ENCODE results near the gene LMO3. TPM values are rescaled to one million over a fixed set of nuclear protein-coding genes. Genes with fewer than 3 reads are reported as not detected.

Gene LMO3
- total and polyA plus RNA-seq, 3 donors from 2014 or later, result 1.8 to 2.3 (median 2.0) TPM

DNA sequence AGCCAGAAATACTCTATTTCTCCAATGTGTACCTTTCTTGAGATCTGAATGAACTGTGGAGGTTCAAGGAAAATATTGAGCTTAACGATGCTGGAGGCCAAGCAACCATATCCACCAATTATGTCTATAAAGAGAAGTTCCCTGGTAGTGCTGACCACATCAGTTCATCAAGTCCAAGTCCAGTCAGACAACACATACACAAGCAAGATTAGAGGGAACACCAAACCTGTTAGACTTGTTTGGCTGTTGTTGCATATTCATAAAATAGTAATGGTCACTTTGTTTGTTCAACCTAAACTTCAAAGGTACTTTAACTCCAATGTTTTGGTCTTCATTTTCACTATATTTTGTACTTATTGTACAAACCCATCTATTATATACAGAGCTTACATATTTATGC lies 81.6 kb downstream of the LMO3 start:
- Histone ChIP-seq H3K4me3 (no peak overlapping the region), H3K36me3 (ENCODE audit: low read depth, missing control alignments) (no peaks in the 10 kb centered on the region), H3K9me3 (no peaks in the 10 kb centered on the region), H3K27ac (no peak overlapping the region), H3K27me3 (no peaks in the 10 kb centered on the region), H3K4me1 (no peaks in the 10 kb centered on the region)
- TF ChIP-seq CTCF (IDR thresholded peaks at IDR 0.05) (no peak), POLR2A (IDR thresholded peaks at IDR 0.05) (no peak)
- WGBS, 2 donors, result 81 to 83% methylated on average over 1 of the region's 1 CpG
- intact Hi-C loops (cut with DNase I; ENCODE audit: low total_unique reads), result no loop called here
- DNase-seq, result no peak

DNA sequence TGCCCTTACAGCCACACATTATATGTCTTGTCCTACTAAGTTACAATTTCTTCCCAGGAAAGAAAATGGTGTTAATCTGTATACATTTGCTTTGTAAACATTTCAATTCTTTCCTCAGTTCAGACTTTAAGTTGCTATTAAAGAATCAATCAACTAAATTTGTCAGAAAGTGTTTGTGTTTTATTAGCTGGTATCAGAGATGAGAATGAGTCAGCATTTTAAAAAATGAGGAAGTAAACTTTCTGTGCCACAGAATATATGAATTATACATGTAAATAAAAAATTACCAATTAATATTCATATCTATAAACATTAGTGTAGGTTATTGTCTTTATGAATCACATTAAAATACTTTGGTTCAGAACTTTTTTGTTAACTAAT lies 82.0 kb downstream of the LMO3 start:
- no peak overlapping the region for H3K27ac ChIP-seq
- DNase-seq, result no peak

GRCh38 chr12:16523284-16523950 lies 82.5 kb downstream of the LMO3 start:
- H3K9me3 ChIP-seq, result no peaks in the 10 kb centered on the region

More for the DNA sequence above, 82.0 kb downstream of the LMO3 start:
- no peaks in the 10 kb centered on the region for H3K9me3 ChIP-seq
- no peaks in the 10 kb centered on the region for H3K4me1 ChIP-seq
- H3K27me3 ChIP-seq, result no peaks in the 10 kb centered on the region
- no peaks in the 10 kb centered on the region for H3K36me3 ChIP-seq (ENCODE audit: low read depth, missing control alignments)
- no peak overlapping the region for H3K4me3 ChIP-seq
- intact Hi-C loops (cut with DNase I; ENCODE audit: low total_unique reads), result no loop called here
- TF ChIP-seq POLR2A (IDR thresholded peaks at IDR 0.05) (no peak), CTCF (IDR thresholded peaks at IDR 0.05) (no peak)

GRCh38 chr12:16520328-16520727 lies 85.6 kb downstream of the LMO3 start:
- TF ChIP-seq POLR2A (IDR thresholded peaks at IDR 0.05), result no peak
- no peak for TF ChIP-seq CTCF (IDR thresholded peaks at IDR 0.05)
- Histone ChIP-seq H3K9me3 (no peaks in the 10 kb centered on the region), H3K4me3 (no peak overlapping the region), H3K27ac (no peak overlapping the region), H3K27me3 (no peaks in the 10 kb centered on the region), H3K4me1 (no peaks in the 10 kb centered on the region), H3K36me3 (ENCODE audit: low read depth, missing control alignments) (no peaks in the 10 kb centered on the region)
- DNase-seq, result no peak
- intact Hi-C loops (cut with DNase I; ENCODE audit: low total_unique reads), result no loop called here
- WGBS, 2 donors, result 88 to 89% methylated on average over 6 of the region's 6 CpGs

More at GRCh38 chr12:16523284-16523950, 82.5 kb downstream of the LMO3 start:
- Histone ChIP-seq H3K4me1 (no peaks in the 10 kb centered on the region), H3K4me3 (no peak overlapping the region), H3K27ac (no peak overlapping the region), H3K36me3 (ENCODE audit: low read depth, missing control alignments) (no peaks in the 10 kb centered on the region), H3K27me3 (no peaks in the 10 kb centered on the region)
- intact Hi-C loops (cut with DNase I; ENCODE audit: low total_unique reads), result no loop called here
- TF ChIP-seq CTCF (IDR thresholded peaks at IDR 0.05), result no peak
- TF ChIP-seq POLR2A (IDR thresholded peaks at IDR 0.05), result no peak
- WGBS, 2 donors, result 85 to 89% methylated on average over 5 of the region's 5 CpGs
- no peak for DNase-seq

DNA sequence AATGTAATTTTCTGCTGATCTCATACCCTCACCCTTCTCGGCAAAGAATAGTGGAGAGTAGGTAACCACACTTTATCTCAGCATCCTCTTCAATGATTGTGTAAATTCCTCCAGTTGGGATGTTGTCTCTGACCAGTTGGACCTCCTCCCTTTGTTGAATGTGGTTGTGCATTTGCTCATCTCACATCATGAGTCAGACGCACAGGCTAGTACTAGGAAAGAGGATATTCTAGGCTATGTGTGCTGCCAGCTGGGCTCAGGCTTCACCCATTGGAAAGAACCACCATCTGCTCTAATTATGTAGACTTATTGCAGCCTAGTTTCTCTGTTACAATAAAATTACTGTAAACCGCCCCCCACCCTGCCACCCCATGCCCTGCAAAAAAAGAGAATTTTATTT lies 90.3 kb downstream of the LMO3 start:
- no peak for TF ChIP-seq CTCF (IDR thresholded peaks at IDR 0.05)
- TF ChIP-seq POLR2A (IDR thresholded peaks at IDR 0.05), result no peak
- 92 to 93% methylated on average over 3 of the region's 3 CpGs for WGBS, 2 donors

More for the DNA sequence above, 90.3 kb downstream of the LMO3 start:
- H3K4me3 ChIP-seq, result no peak overlapping the region
- H3K9me3 ChIP-seq, result no peaks in the 10 kb centered on the region
- no peaks in the 10 kb centered on the region for H3K4me1 ChIP-seq
- intact Hi-C loops (cut with DNase I; ENCODE audit: low total_unique reads), result no loop called here
- DNase-seq, result no peak
- no peaks in the 10 kb centered on the region for H3K27me3 ChIP-seq
- no peaks in the 10 kb centered on the region for H3K36me3 ChIP-seq (ENCODE audit: low read depth, missing control alignments)
- H3K27ac ChIP-seq, result no peak overlapping the region
